Lower lobe of right lung (tissue), 2 donors: ENCODE results near the gene CASZ1. TPM values are rescaled to one million over a fixed set of nuclear protein-coding genes. Genes with fewer than 3 reads are reported as not detected.
A peak's percentile ranks its signal among the peaks of the same experiment; 100 is the strongest.

Source experiments
- ATAC-seq, 2 donors: fragments of 200-7000 bp; cut with Tn5 transposase; one replicate each; pipeline ENCODE4 v1.9.1; 2020 to 2022; ENCODE audit warnings: mild to moderate bottlenecking in 2 of 2, moderate library complexity in 2 of 2
- DNase-seq: peaks from one replicate; pipeline ENCODE4 v3.0.0-alpha.2; 2020
- H3K27ac ChIP-seq: fragments of 200-600 bp; one replicate; pipeline ENCODE4 v1.8.0; 2022
- H3K27me3 ChIP-seq: fragments of 200-600 bp; one replicate; pipeline ENCODE4 v1.8.0; 2022; ENCODE audit warnings: low read depth
- H3K36me3 ChIP-seq: fragments of 200-600 bp; one replicate; pipeline ENCODE4 v1.8.0; 2022; ENCODE audit warnings: mild to moderate bottlenecking
- H3K4me1 ChIP-seq: fragments of 200-600 bp; one replicate; pipeline ENCODE4 v1.8.0; 2022
- H3K4me3 ChIP-seq: fragments of 200-600 bp; one replicate; pipeline ENCODE4 v1.8.0; 2022; ENCODE audit warnings: mild to moderate bottlenecking
- H3K9me3 ChIP-seq: fragments of 200-600 bp; one replicate; pipeline ENCODE4 v1.8.0; 2022
- CTCF ChIP-seq: fragments of 200-600 bp; IDR thresholded peaks from one replicate; pipeline ENCODE4 v1.8.0; 2022; ENCODE audit warnings: antibody characterized with exemption, mild to moderate bottlenecking
- intact Hi-C: fragments of 100-400 bp; cut with DNase I; formaldehyde crosslinking; loops from one replicate; pipeline ENCODE4 v1.11.0; 2022
- total RNA-seq: library from RNA; stranded (reverse); fragmentation: NEBNext Ultra II Directional; extraction: Animal tissue kit (Norgen Biotek cat#: 25700); gene quantifications from one replicate; pipeline ENCODE4 v1.2.1, GENCODE V29; 2021
- donor health status: DM: no; HTN: yes; CAD: no; lungs with severe emphysema.

CASZ1 gene
- total RNA-seq, 1 donor from 2014 or later = 47.5 TPM

DNA sequence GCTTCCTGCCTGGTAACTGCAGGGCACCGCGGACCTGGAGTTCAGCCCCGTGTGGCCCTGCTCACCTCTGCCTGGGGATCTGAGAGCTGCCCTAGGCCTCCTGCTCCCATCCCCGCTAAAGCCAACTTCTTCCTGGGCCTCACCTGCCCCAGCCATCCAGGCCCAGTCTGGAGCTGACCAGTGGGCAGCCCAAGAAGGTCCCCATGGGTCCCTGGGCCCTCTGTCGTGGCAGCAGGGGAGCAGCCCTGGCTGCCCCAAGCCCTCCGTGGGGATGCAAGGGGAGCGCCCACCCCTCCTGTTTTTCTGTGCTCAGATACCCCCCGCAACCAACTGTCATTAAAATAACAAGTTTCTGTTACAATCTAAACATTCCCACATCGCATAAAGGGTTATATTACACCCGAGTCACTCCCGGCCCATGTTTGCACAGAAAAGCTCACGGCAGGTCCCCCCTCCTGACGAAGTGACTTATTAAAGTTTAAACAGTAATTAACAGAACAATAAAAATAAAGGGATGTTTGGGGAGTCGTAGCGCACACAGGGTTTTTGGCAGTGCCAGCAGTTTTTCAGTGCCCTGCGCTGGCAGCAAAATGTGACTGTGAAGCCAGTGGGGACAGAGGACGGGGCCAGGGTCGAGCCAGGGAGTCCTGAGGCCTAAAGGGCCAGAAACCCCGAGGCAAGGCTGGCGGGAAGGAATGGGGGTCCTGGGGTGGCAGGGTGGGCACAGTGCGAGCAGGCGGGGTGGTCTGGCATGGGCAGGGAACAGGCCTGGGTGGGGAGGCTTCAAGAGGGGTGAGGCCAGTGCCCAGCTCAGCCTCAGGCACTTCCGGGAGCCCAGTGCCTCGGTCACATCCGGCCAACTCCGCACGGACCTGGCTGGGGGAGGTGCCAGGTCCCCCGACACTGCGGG lies 121.5 kb downstream of the CASZ1 start:
- DNase-seq (no peak), ATAC-seq (peak; percentile 62 to 73)
- Histone ChIP-seq H3K36me3 (no peaks in the 10 kb centered on the region), H3K4me3 (peak overlapping the region; percentile 6), H3K27me3 (no peaks in the 10 kb centered on the region), H3K27ac (peak overlapping the region; percentile 79), H3K4me1 (peaks cover 81% of the 10 kb centered on the region), H3K9me3 (no peaks in the 10 kb centered on the region)
- no peak for TF ChIP-seq CTCF
- intact Hi-C loops = no loop called here

GRCh38 chr1:10674222-10674621 lies 122.2 kb downstream of the CASZ1 start:
- H3K4me1 ChIP-seq = peaks cover 81% of the 10 kb centered on the region
- DNase-seq = no peak
- ATAC-seq = no peak
- peak overlapping the region; percentile 64 for H3K27ac ChIP-seq
- H3K36me3 ChIP-seq = no peaks in the 10 kb centered on the region
- H3K9me3 ChIP-seq = no peaks in the 10 kb centered on the region
- no peak for TF ChIP-seq CTCF
- intact Hi-C loops = no loop called here
- H3K27me3 ChIP-seq = no peaks in the 10 kb centered on the region
- no peak overlapping the region for H3K4me3 ChIP-seq

DNA sequence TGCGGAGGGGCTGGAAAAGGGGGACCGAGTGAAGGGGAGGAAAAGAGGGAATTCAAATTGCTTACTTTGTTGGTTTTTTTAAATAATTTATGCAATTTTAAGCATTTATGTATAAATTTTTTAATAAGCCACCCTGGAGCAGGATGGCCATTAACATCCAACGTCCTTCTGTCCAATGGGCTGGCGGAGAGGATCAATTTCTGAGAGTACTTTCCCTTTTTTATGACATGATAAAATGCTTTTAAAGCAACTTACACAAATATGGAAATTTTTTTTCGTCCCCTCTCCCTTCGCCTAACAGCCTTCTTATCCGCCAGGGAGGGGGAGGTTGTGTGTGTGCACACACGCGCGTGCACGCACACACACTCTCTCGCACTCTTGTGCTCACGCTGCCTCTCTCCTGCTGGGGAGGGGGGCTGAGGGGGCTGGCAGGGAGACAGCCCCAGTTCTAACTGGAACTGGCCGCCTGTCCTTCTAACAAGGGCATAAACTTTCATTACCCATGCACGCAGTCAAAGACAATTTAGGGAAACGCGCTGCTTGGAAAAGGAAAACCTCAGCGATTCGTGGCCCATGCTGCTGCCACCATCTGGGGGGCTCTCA lies 123.2 kb downstream of the CASZ1 start:
- Histone ChIP-seq H3K4me1 (peaks cover 80% of the 10 kb centered on the region), H3K27ac (peak overlapping the region; percentile 64), H3K4me3 (no peak overlapping the region), H3K36me3 (no peaks in the 10 kb centered on the region), H3K9me3 (no peaks in the 10 kb centered on the region), H3K27me3 (no peaks in the 10 kb centered on the region)
- no peak for TF ChIP-seq CTCF
- intact Hi-C loops = no loop called here
- ATAC-seq = no peak
- no peak for DNase-seq

DNA sequence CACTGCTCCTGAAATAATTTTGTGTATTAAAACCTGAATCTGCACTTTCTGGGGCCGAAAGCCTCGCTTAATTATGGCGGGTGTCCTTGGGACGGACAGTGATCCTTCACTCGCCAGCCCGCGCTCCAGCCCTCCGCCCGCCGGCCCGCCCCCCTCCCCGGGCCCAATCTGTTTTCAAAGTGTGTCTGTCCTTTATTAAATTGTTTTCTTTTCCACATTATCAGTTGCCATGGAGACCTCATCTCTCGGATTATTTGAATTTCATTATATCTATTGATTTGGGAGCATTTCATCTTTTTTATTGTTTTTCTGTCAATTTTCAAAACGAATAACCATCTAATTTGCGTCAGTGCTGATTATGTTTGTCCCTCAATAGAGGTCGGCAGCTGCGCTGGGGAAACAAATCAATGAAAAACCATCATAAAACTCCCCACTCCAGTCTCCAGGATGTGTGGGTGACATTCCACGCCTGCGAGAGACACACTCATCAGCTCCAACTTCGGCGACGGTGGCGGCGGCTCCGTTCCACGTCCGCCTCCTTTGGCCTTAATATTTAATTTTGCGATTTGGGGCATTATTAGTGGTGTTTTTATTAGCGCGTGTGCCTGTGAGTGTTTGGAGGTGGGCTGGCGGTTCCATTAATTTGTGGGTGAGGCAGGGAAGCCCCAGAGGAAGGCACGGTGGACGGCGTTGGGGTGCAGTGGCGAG lies 123.9 kb downstream of the CASZ1 start:
- no peaks in the 10 kb centered on the region for H3K27me3 ChIP-seq
- intact Hi-C loops = no loop called here
- TF ChIP-seq CTCF = no peak
- peak overlapping the region; percentile 64 for H3K27ac ChIP-seq
- H3K4me3 ChIP-seq = no peak overlapping the region
- H3K36me3 ChIP-seq = no peaks in the 10 kb centered on the region
- H3K4me1 ChIP-seq = peaks cover 78% of the 10 kb centered on the region
- DNase-seq (no peak), ATAC-seq (no peak)
- H3K9me3 ChIP-seq = no peaks in the 10 kb centered on the region

DNA sequence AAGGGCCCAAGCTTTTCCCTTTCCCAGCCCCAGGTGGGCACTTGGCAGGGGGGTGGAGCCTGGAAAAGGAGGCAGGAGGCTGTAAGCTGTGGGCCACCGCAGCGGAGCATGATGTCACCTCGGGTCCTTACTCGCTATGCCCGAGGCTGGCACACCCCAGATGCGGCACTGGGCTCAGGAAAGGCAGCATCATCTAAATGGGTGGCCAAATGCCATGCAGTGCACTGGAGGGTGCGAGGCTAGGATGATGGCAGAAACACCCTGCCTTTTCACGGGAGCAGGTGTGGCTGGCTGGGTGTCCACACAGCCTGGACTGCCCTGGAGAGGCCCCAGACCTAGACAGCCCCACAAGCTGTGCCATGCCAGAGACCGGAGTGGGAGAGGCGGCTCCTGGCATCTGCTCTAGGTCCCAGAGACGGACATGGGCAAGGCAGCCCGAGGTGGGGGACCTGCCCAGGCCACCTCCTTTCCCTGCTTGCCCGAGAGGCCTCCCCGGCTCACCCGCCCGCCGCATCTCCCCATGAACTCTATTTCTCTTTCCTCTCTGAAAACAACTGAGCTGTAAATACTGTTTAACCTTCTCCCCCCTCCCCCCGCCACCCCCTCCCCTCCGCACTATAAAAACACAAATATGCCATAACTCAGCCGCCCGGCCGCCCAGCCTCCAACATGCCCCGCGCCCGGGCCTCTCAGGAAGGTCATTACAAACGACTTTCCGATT lies 124.7 kb downstream of the CASZ1 start:
- H3K27ac ChIP-seq = peak overlapping the region; percentile 64
- no peak for DNase-seq
- no peak for ATAC-seq

More for the DNA sequence above, 124.7 kb downstream of the CASZ1 start:
- H3K4me1 ChIP-seq = peaks cover 78% of the 10 kb centered on the region
- no peak for TF ChIP-seq CTCF
- H3K9me3 ChIP-seq = no peaks in the 10 kb centered on the region
- no peak overlapping the region for H3K4me3 ChIP-seq
- no peaks in the 10 kb centered on the region for H3K36me3 ChIP-seq
- H3K27me3 ChIP-seq = no peaks in the 10 kb centered on the region
- intact Hi-C loops = no loop called here
